BJ (cell line): ENCODE results near the gene MAGI1. TPM values are rescaled to one million over a fixed set of nuclear protein-coding genes. Genes with fewer than 3 reads are reported as not detected.

Experiments used
- CTCF ChIA-PET: fragments of 350-600 bp; formaldehyde crosslinking; extraction: SDS; loops from one replicate; lab custom pipeline; 2021; ENCODE audit warnings: antibody characterized with exemption, inconsistent platforms; lab: Yijun Ruan, JAX
- POLR2A ChIA-PET: fragments of 300-600 bp; sonication (Branson Sonifier 250); formaldehyde crosslinking; extraction: SDS; loops from one replicate; lab custom pipeline; 2021; ENCODE audit warnings: antibody characterized with exemption; lab: Charles Lee
- DNase-seq: peaks from one replicate; pipeline ENCODE4 v3.0.0-alpha.2; 2011; ENCODE audit warnings: low read depth
- H3K27me3 ChIP-seq: 2 replicates; pipeline ENCODE4 v1.6.0; 2011; ENCODE audit warnings: low read length; ENCODE audit not compliant: control insufficient read depth, insufficient read depth
- H3K36me3 ChIP-seq: 2 replicates; pipeline ENCODE4 v1.5.1; 2011; ENCODE audit warnings: low read length; ENCODE audit not compliant: control insufficient read depth, insufficient read depth
- H3K4me3 ChIP-seq: 2 replicates; pipeline ENCODE4 v1.5.1; 2011; ENCODE audit warnings: low read depth, mild to moderate bottlenecking, control low read depth, low read length
- CTCF ChIP-seq: IDR thresholded peaks from 2 replicates; pipeline ENCODE4 v1.5.1; 2011; ENCODE audit warnings: low read depth, mild to moderate bottlenecking, control low read depth, inconsistent platforms, low read length, moderate library complexity; ENCODE audit not compliant: insufficient read depth
- polyA plus RNA-seq: library from polyadenylated mRNA; depleted of rRNA; stranded (reverse); fragments of >200 nt; gene quantifications from 2 replicates; pipeline ENCODE4 v1.2.3, GENCODE V29; 2011

The MAGI1 gene
- polyA plus RNA-seq, 1 experiment: 14.4 TPM

- DNase-seq: no peak
- Histone ChIP-seq H3K36me3 (no peaks in the 10 kb centered on the region), H3K4me3 (no peak overlapping the region), H3K27me3 (no peaks in the 10 kb centered on the region)
- ChIA-PET POLR2A (no interaction called here), CTCF (interaction anchor here (0.8 kb wide), 1 partner anchor 119 kb away, joined by 3 read pairs; no protein-coding TSS in a partner anchor)
- TF ChIP-seq CTCF: no peak
Measured at GRCh38 chr3:65876028-65876420, 162.7 kb downstream of the MAGI1 start.

- no peaks in the 10 kb centered on the region for H3K36me3 ChIP-seq
- H3K4me3 ChIP-seq: no peak overlapping the region
- POLR2A ChIA-PET: no interaction called here
- DNase-seq: no peak
- CTCF ChIA-PET: interaction anchor here (0.8 to 1.5 kb wide), 2 partner anchors 36 to 118 kb away, joined by 3 to 5 read pairs; no protein-coding TSS in a partner anchor
- no peak for TF ChIP-seq CTCF
- no peaks in the 10 kb centered on the region for H3K27me3 ChIP-seq
Measured at GRCh38 chr3:65875393-65876027, 163.2 kb downstream of the MAGI1 start.

- DNase-seq: no peak
- no peak for TF ChIP-seq CTCF
- ChIA-PET CTCF (interaction anchor here (0.6 kb wide), 1 partner anchor 43 kb away, joined by 3 read pairs; no protein-coding TSS in a partner anchor), POLR2A (no interaction called here)
- H3K4me3 ChIP-seq: no peak overlapping the region
- no peaks in the 10 kb centered on the region for H3K27me3 ChIP-seq
- no peaks in the 10 kb centered on the region for H3K36me3 ChIP-seq
Measured at GRCh38 chr3:65873869-65874268, 164.8 kb downstream of the MAGI1 start.

GRCh38 chr3:65873028-65873427 is 165.7 kb downstream of the MAGI1 start:
- CTCF ChIA-PET: no interaction called here
- Histone ChIP-seq H3K4me3 (no peak overlapping the region), H3K36me3 (no peaks in the 10 kb centered on the region), H3K27me3 (no peaks in the 10 kb centered on the region)
- TF ChIP-seq CTCF: no peak
- POLR2A ChIA-PET: interaction anchor here (0.5 kb wide), 1 partner anchor 481 kb away, joined by 3 read pairs; no protein-coding TSS in a partner anchor
- no peak for DNase-seq

GRCh38 chr3:65871305-65872141 is 167.2 kb downstream of the MAGI1 start:
- ChIA-PET CTCF (interaction anchor here (0.7 to 1.2 kb wide), 2 partner anchors 11 to 268 kb away, joined by 3 read pairs; no protein-coding TSS in a partner anchor), POLR2A (no interaction called here)
- Histone ChIP-seq H3K27me3 (no peaks in the 10 kb centered on the region), H3K4me3 (no peak overlapping the region), H3K36me3 (no peaks in the 10 kb centered on the region)
- TF ChIP-seq CTCF: no peak
- DNase-seq: no peak
